Measurements from ENCODE around the gene EPGN.
"Not testable (repeated sequence)": the region's sequence is repeated elsewhere in the genome, so short reads cannot be mapped to it uniquely, and the experiment has no call there.

The EPGN gene

GRCh38 chr4:74311696-74312313 lies 3.5 kb downstream of the EPGN start:
- no peak for FAIRE-seq

GRCh38 chr4:74314329-74314728 lies 6.1 kb downstream of the EPGN start:
- no peak for FAIRE-seq

GRCh38 chr4:74314944-74315343 lies 6.7 kb downstream of the EPGN start:
- no peak for FAIRE-seq

- FAIRE-seq: no peak
These were observed 7.1 kb downstream of the EPGN start for GRCh38 chr4:74315376-74315775.

GRCh38 chr4:74316397-74316796 lies 8.1 kb downstream of the EPGN start:
- FAIRE-seq: no peak

- no peak for FAIRE-seq
These were observed 9.5 kb downstream of the EPGN start for GRCh38 chr4:74317616-74318246.

- FAIRE-seq: no peak
These were observed 10.0 kb downstream of the EPGN start for GRCh38 chr4:74318276-74318675.

- FAIRE-seq: no peak
These were observed 11.2 kb downstream of the EPGN start for GRCh38 chr4:74319470-74319869.

- FAIRE-seq: no peak
These were observed 12.4 kb downstream of the EPGN start for GRCh38 chr4:74320559-74321118.

- FAIRE-seq: no peak
These were observed 14.0 kb downstream of the EPGN start for GRCh38 chr4:74322301-74322700.

- no peak for FAIRE-seq
These were observed 15.4 kb downstream of the EPGN start for GRCh38 chr4:74323663-74324062.

GRCh38 chr4:74324262-74324661 lies 16.0 kb downstream of the EPGN start:
- no peak for FAIRE-seq

- no peak for FAIRE-seq
These were observed 17.6 kb downstream of the EPGN start for GRCh38 chr4:74325886-74326285.

- FAIRE-seq: no peak
These were observed 19.5 kb downstream of the EPGN start for GRCh38 chr4:74327762-74328161.

GRCh38 chr4:74328501-74328900 lies 20.2 kb downstream of the EPGN start:
- FAIRE-seq: no peak

GRCh38 chr4:74329307-74329706 lies 21.0 kb downstream of the EPGN start:
- no peak for FAIRE-seq

GRCh38 chr4:74330295-74330750 lies 22.1 kb downstream of the EPGN start:
- FAIRE-seq: no peak

GRCh38 chr4:74331252-74331651 lies 23.0 kb downstream of the EPGN start:
- no peak for FAIRE-seq

GRCh38 chr4:74331944-74332343 lies 23.7 kb downstream of the EPGN start:
- FAIRE-seq: no peak

GRCh38 chr4:74334636-74335035 lies 26.4 kb downstream of the EPGN start:
- no peak for FAIRE-seq

GRCh38 chr4:74335341-74336021 lies 27.2 kb downstream of the EPGN start:
- FAIRE-seq: no peak

GRCh38 chr4:74338792-74339333 lies 30.6 kb downstream of the EPGN start:
- FAIRE-seq: no peak

- no peak for FAIRE-seq
These were observed 31.2 kb downstream of the EPGN start for GRCh38 chr4:74339501-74339900.

GRCh38 chr4:74340421-74340820 lies 32.2 kb downstream of the EPGN start:
- not testable (repeated sequence) for FAIRE-seq
